ENCODE results near the gene CD40. TPM values are rescaled to one million over a fixed set of nuclear protein-coding genes. Genes with fewer than 3 reads are reported as not detected.

The CD40 gene
- polyA plus RNA-seq, 1 donor from 2014 or later, result 217 TPM

DNA sequence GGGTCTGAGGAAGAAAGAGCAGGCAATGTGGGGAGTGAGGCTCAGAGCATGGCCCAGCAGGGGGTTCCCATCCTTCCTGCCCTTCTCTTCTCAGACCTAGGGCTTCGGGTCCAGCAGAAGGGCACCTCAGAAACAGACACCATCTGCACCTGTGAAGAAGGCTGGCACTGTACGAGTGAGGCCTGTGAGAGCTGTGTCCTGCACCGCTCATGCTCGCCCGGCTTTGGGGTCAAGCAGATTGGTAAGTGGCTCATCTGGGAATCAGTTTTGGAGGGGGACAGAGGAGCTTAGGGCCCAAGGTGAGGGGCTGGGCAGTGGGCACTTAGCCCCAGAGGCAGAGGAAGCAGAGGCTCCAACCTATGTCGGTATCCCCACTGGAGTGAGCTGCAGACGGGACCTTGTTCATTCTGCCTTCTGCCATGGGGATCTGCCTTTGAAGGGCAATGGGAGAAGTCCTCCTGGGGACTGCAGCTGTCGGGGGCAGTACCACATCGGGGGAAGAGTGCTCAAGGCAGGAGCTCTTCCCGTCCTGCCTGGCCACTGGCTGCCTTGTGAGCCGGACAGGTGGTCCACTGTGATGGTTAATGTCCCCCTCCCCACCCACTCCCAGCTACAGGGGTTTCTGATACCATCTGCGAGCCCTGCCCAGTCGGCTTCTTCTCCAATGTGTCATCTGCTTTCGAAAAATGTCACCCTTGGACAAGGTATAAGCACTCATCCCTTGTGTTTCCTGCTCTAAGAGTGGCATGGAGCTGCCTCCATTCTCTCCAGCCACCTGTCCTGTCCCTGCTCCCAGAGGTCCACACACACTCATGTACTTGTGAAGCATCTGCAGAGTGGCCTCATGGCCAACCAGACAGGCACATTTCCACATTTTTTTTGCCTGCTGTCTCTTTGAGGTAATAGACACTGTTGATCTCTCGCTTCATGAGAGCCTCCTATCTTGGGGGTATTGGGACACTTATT, 4.7 kb downstream of the CD40 start:
- H3K9me3 Mint-ChIP-seq, result no peaks in the 10 kb centered on the region
- H3K27ac Mint-ChIP-seq, result peak overlapping the region; percentile 89 to 100 (median 99)
- H3K27me3 Mint-ChIP-seq, result no peaks in the 10 kb centered on the region
- H3K4me1 Mint-ChIP-seq, result peaks cover 33 to 45% (median 35%) of the 10 kb centered on the region in 3 donors
- peak overlapping the region in 3 of 4 donors; percentile 55 to 85 (median 58) for H3K4me3 Mint-ChIP-seq
- H3K36me3 Mint-ChIP-seq, result peaks cover 6% of the 10 kb centered on the region

- peak overlapping the region in 2 of 3 donors; percentile 61 to 89 for H3K27ac Mint-ChIP-seq
- H3K4me1 Mint-ChIP-seq, result peaks cover 34 to 42% (median 35%) of the 10 kb centered on the region in 3 donors
- H3K4me3 Mint-ChIP-seq, result peak overlapping the region in 2 of 4 donors; percentile 58 to 85
- H3K36me3 Mint-ChIP-seq, result peaks cover 4% of the 10 kb centered on the region
- H3K27me3 Mint-ChIP-seq, result no peaks in the 10 kb centered on the region
- H3K9me3 Mint-ChIP-seq, result no peaks in the 10 kb centered on the region
These were observed 5.5 kb downstream of the CD40 start for GRCh38 chr20:46123482-46124245.

- Mint-ChIP-seq H3K4me1 (peaks cover 14 to 38% (median 35%) of the 10 kb centered on the region in 3 donors), H3K27me3 (no peaks in the 10 kb centered on the region), H3K9me3 (no peaks in the 10 kb centered on the region), H3K4me3 (no peak overlapping the region), H3K36me3 (peaks cover 4% of the 10 kb centered on the region), H3K27ac (peak overlapping the region in 1 of 3 donors; percentile 78)
These were observed 8.4 kb downstream of the CD40 start for GRCh38 chr20:46126440-46127056.

GRCh38 chr20:46127396-46128010, 9.4 kb downstream of the CD40 start:
- H3K27me3 Mint-ChIP-seq, result no peaks in the 10 kb centered on the region
- peak overlapping the region in 2 of 3 donors; percentile 37 to 90 for H3K27ac Mint-ChIP-seq
- peaks cover 13 to 37% (median 31%) of the 10 kb centered on the region in 3 donors for H3K4me1 Mint-ChIP-seq

DNA sequence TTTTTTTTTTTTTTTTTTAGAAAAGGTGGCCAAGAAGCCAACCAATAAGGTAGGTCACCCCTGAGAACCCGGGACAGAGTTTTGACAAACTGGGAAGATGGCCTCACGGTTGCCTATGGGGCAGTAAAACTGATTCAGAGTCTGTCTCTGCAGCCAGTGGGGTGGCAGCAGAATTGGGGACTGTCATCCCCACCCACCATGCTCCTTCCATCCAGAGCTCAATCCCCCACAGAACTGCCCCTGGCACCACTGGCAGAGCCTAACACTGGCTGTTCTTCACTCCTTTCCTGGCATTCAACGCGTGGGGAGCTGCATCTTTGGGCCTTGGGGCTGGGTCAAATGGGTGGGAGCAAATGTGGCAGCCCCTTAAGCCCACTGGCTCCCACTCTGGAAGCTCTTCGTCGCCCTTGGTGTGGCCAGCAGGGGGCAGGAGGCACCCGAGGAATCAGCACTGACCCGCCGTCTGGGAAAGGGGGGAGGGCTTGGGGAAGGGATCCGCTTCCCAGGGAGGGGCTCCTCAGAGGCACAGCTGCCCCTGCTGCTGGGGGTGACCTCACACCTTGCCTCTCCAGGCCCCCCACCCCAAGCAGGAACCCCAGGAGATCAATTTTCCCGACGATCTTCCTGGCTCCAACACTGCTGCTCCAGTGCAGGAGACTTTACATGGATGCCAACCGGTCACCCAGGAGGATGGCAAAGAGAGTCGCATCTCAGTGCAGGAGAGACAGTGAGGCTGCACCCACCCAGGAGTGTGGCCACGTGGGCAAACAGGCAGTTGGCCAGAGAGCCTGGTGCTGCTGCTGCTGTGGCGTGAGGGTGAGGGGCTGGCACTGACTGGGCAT, 10.4 kb downstream of the CD40 start:
- Mint-ChIP-seq H3K4me1 (peaks cover 18 to 38% (median 30%) of the 10 kb centered on the region in 3 donors), H3K27ac (peak overlapping the region in 2 of 3 donors; percentile 59 to 67), H3K9me3 (no peaks in the 10 kb centered on the region), H3K27me3 (peaks cover 5% of the 10 kb centered on the region), H3K4me3 (no peak overlapping the region), H3K36me3 (peaks cover 4% of the 10 kb centered on the region)

More at GRCh38 chr20:46127396-46128010, 9.4 kb downstream of the CD40 start:
- Mint-ChIP-seq H3K4me3 (peak overlapping the region in 1 of 4 donors; percentile 55), H3K36me3 (peaks cover 4% of the 10 kb centered on the region), H3K9me3 (no peaks in the 10 kb centered on the region)

- peaks cover 18 to 33% (median 27%) of the 10 kb centered on the region in 3 donors for H3K4me1 Mint-ChIP-seq
- no peaks in the 10 kb centered on the region for H3K9me3 Mint-ChIP-seq
- H3K27ac Mint-ChIP-seq, result peak overlapping the region in 2 of 3 donors; percentile 67 to 81
- no peak overlapping the region for H3K4me3 Mint-ChIP-seq
- peaks cover 4% of the 10 kb centered on the region for H3K36me3 Mint-ChIP-seq
- H3K27me3 Mint-ChIP-seq, result peaks cover 5% of the 10 kb centered on the region
These were observed 11.9 kb downstream of the CD40 start for GRCh38 chr20:46129955-46130481.

GRCh38 chr20:46130534-46130933, 12.4 kb downstream of the CD40 start:
- Mint-ChIP-seq H3K9me3 (no peaks in the 10 kb centered on the region), H3K4me1 (peaks cover 18 to 34% (median 25%) of the 10 kb centered on the region in 3 donors), H3K36me3 (peaks cover 4% of the 10 kb centered on the region), H3K4me3 (no peak overlapping the region), H3K27me3 (peaks cover 5% of the 10 kb centered on the region), H3K27ac (peak overlapping the region in 2 of 3 donors; percentile 48 to 89)

GRCh38 chr20:46131396-46131795, 13.3 kb downstream of the CD40 start:
- Mint-ChIP-seq H3K27ac (no peak overlapping the region), H3K4me1 (peaks cover 13 to 36% (median 23%) of the 10 kb centered on the region in 3 donors)

DNA sequence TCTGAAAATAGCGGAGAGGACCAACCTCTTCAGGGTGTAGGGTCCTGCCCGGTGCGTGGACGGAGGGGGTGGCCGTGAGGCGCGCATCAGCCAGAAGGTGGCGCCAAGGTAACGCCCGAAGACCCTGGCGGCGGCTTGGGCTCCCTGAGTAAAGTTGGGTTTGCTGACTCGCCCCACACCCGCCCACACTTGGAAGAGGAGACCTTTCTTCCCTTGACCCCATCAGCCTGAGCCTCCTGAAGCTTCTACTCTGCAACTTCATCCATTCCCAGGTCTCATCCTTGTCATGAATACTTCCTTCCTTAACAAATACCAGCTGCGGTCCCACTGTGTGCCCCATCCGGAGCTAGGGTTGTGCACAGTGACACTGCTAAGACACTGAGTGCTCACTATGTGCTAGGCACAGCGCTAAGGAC, 14.6 kb downstream of the CD40 start:
- Mint-ChIP-seq H3K4me3 (peak overlapping the region in 1 of 4 donors; percentile 48), H3K4me1 (peaks cover 9 to 40% (median 26%) of the 10 kb centered on the region in 3 donors), H3K27me3 (peaks cover 20% of the 10 kb centered on the region), H3K27ac (peak overlapping the region in 2 of 3 donors; percentile 51 to 71), H3K9me3 (no peaks in the 10 kb centered on the region), H3K36me3 (no peaks in the 10 kb centered on the region)

More at GRCh38 chr20:46131396-46131795, 13.3 kb downstream of the CD40 start:
- Mint-ChIP-seq H3K4me3 (no peak overlapping the region), H3K27me3 (peaks cover 13% of the 10 kb centered on the region), H3K9me3 (no peaks in the 10 kb centered on the region), H3K36me3 (peaks cover 4% of the 10 kb centered on the region)

- no peak overlapping the region for H3K4me3 Mint-ChIP-seq
- H3K4me1 Mint-ChIP-seq, result peaks cover 9 to 38% (median 26%) of the 10 kb centered on the region in 3 donors
- H3K27ac Mint-ChIP-seq, result peak overlapping the region in 1 of 3 donors; percentile 26
- peaks cover 20% of the 10 kb centered on the region for H3K27me3 Mint-ChIP-seq
- no peaks in the 10 kb centered on the region for H3K9me3 Mint-ChIP-seq
- H3K36me3 Mint-ChIP-seq, result no peaks in the 10 kb centered on the region
These were observed 16.0 kb downstream of the CD40 start for GRCh38 chr20:46133886-46134654.

DNA sequence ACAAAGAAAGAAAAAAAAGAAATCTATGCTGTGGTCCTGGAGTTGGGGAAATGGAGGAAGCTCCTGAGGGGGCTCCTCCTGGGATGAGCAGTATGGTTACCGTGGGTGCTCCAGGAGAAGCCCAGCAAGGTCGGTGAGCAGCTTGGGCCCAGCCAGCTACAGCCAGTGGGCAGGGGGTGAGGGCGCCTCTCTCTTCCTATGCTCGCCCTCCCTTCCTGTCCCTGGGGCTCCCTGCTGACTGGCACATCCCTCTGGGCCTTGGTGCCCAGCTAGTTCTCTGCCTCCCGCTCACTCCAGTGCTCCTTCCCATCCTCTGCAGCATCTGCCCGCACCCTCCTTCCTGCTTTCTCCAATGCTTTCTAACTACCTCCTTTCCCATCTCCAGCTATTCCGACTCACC, 16.6 kb downstream of the CD40 start:
- Mint-ChIP-seq H3K27ac (no peak overlapping the region), H3K4me1 (peaks cover 12 to 38% (median 23%) of the 10 kb centered on the region in 3 donors), H3K36me3 (no peaks in the 10 kb centered on the region), H3K27me3 (peaks cover 23% of the 10 kb centered on the region), H3K4me3 (no peak overlapping the region), H3K9me3 (no peaks in the 10 kb centered on the region)

GRCh38 chr20:46135856-46136633, 17.9 kb downstream of the CD40 start:
- Mint-ChIP-seq H3K27me3 (peaks cover 34% of the 10 kb centered on the region), H3K4me1 (peaks cover 15 to 32% (median 21%) of the 10 kb centered on the region in 3 donors), H3K27ac (no peak overlapping the region), H3K9me3 (no peaks in the 10 kb centered on the region), H3K4me3 (peak overlapping the region in 1 of 4 donors; percentile 79), H3K36me3 (no peaks in the 10 kb centered on the region)

Measured in IgD-negative memory B cell (primary cell).